ENCODE data around the gene SF3B3.
"Not testable (repeated sequence)": the region's sequence is repeated elsewhere in the genome, so short reads cannot be mapped to it uniquely, and the experiment has no call there.

Gene SF3B3

GRCh38 chr16:70569752-70570151 lies 46.1 kb downstream of the SF3B3 start:
- DNase-seq: no peak

- DNase-seq: no peak
Measured at GRCh38 chr16:70570967-70571570, 47.5 kb downstream of the SF3B3 start.

GRCh38 chr16:70571623-70572022 lies 48.0 kb downstream of the SF3B3 start:
- no peak for DNase-seq

DNA sequence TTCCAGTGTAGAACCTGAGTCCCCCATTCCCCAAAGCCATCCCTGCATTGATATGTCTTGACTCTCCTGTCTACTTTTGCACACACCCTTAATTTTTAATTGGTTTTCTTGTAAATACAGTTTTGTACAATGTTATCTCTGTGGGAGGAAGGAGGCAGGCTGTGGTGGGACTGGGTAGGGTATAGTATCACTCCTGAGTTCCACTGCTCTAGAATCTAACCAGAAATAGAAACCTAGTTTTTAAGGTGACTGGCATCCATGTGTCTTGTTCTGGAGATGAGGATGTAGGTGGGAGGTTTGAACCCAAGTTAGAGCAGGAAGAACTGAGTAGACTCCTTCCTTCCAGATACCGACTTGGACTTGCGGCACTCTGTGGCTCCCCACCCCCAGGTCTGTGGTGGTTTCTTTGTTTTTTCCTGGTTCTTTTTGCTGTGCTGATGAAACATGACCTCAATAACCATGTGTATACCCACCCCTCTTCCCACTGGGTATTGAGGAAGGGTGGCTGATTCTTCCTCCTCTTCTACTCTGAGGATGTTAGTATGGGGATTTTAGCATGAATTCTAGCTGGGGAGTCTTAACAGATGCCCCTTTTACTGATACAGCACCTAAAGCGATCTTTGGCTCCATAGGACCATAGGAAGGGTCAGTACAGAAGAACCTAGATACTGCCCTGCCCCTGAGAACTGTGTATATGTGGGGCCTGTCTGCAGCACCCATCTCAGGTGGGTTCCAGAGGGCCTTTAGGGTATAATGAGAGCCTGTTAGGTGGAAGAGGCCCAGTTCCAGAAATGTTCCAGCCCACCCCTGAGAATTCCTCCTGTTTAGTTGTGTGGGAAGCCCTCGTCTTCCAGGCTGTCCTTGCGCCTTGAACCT lies 48.7 kb downstream of the SF3B3 start:
- no peak for DNase-seq

GRCh38 chr16:70572926-70573270 lies 49.3 kb downstream of the SF3B3 start:
- DNase-seq: no peak

DNA sequence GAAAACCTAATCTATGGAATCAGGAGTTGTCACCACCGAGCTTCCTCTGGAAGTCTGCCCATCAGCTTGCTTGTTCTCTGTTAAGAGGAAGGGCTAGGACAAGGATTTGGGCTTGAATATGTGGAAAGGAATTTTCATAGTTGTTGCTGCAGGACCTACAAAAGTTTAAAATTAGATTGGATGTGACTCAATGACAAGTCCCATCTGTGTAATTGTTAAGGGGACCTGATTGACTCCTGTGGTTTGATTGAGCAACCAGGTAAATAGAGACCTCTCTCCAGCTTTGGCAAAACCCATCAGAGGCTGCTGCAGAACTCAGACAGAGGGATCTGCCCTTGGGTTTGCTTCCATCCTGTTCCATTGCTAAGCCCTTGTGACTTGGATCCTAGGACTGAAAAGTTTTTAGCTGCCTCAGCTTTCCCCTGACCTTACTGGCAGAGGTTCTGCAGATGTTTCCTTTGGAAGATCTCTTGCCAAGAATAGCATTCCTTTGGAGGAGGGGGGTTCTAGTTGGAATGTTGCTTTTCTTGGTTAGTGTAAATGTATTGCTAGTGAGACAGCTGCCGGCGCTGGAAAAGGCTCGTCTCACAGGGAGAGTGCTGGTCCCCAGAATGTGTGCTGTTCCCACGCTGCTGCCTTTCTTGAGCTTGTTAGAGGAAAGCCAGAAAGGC lies 50.0 kb downstream of the SF3B3 start:
- DNase-seq: no peak

DNA sequence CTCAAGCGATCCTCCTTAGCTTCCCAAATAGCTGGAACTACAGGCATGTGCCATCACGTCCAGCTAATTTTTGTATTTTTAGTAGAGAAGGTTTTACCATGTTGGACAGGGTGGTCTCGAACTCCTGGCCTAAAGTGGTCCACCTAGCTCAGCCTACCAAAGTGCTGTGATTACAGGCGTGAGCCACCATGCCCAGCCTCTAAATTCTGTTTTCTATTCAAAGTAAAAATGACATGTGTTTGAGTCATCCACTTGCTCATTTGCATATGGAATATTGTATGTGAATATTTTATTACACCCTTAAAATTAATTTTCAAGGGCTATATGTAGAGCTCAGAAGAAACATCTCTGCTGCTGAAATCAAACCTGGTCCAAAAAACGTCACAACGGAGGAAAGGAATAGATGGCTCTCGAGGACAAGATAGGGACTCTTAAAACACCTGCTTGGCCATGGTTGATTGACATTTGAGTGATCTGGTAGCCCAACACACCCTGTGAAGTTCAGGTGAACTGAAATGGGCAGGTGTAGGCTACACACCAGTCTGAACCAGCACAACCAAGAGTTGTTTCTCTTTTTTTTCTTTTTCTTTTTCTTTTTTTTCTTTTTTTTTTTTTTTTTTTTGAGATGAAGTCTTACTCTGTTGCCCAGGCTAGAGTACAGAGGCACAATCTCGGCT lies 51.1 kb downstream of the SF3B3 start:
- DNase-seq: no peak

- DNase-seq: no peak
Measured at GRCh38 chr16:70575376-70575775, 51.8 kb downstream of the SF3B3 start.

GRCh38 chr16:70576431-70577255 lies 53.0 kb downstream of the SF3B3 start:
- DNase-seq: peak; percentile 72

GRCh38 chr16:70577256-70577698 lies 53.7 kb downstream of the SF3B3 start:
- DNase-seq: no peak

GRCh38 chr16:70578035-70578434 lies 54.4 kb downstream of the SF3B3 start:
- no peak for DNase-seq

GRCh38 chr16:70579248-70579647 lies 55.6 kb downstream of the SF3B3 start:
- no peak for DNase-seq

GRCh38 chr16:70579648-70580630 lies 56.3 kb downstream of the SF3B3 start:
- no peak for DNase-seq

DNA sequence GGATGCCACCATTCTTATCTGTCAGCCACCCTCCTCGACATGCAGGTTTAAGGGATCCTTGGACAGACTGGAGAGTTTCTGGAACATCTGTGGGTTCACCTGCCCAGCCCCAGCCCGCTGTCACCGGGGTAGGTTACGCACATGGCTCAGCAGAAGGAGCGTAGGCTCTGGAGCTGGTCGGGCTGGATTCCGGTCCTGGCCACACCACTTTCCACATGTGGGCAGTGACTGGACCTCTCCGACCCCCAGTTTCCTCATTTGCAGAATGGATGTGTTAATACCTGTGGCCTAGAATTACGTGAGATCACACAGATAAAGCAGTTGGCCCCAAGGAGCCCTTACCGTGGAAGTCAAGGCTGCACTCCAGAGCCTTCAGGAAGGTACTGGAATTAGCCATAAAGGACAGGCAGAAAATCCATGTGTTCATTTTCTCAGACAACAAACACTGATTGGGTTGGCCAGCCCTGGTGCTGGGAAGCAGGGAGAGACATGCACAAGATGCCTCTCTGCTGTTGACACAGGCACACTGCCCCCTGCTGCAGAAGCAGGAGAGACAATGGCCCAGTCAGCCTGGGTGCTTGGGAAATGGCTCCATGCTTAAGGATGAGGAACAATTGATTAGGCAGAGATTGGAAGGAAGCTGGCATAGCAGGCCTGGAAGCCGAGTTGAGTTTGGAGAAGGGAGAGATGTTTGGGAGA lies 58.8 kb downstream of the SF3B3 start:
- DNase-seq: no peak

DNA sequence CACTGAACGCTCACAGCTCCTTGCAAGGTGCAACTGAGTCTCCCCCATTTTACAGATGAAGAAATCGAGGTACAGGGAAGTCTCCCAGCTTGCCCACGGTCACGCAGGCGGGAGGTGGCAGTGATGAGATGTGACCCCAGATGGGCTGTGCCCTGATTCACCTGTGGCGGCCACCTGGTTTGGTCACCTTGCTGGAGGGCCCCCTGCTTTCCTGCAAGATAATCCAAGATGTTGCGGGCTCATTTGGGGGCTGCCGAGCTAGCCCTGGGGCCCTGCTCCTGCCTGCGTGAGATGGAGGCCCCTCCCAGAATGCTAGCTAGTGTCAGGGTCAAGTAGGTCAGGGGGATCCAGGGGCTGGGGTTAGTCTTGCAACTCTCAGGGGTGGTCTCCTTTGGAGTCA lies 63.1 kb downstream of the SF3B3 start:
- DNase-seq: no peak

GRCh38 chr16:70588565-70588964 lies 64.9 kb downstream of the SF3B3 start:
- DNase-seq: no peak

GRCh38 chr16:70589416-70589815 lies 65.8 kb downstream of the SF3B3 start:
- DNase-seq: not testable (repeated sequence)

GRCh38 chr16:70589998-70590471 lies 66.4 kb downstream of the SF3B3 start:
- DNase-seq: no peak

DNA sequence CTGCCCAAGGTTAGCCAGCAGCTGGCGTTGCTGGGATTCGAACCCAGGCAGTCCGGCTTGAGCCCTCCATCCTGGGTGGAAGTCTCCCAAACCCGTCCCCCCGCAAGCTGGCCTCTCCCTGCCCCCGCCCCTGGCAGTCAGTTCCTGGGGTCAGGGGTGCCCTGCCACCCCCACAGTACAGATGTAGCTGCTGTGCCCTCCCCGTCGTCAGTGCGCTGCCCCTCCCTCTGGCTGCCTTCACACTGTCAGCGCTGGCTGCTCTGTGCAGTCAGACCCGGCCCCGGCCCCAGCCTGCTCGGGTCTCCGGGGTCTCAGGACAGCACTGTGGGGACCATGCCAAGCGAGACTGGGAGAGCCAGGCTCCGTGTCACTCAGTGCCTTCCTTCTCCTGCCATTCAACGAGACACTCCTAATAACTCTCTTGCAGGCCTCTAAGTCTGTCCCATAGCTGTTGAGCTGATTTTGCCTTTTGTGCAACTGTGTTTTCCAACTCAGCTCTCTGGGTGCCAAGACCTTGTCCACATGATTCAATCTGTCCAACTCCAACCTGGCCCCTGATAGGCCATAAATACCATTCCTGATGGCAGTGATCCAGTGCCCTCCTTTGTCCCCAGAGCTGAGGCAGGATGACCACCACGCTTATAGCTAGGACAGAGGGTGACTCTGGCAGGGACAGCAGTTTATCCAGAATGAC lies 67.3 kb downstream of the SF3B3 start:
- DNase-seq: no peak

DNA sequence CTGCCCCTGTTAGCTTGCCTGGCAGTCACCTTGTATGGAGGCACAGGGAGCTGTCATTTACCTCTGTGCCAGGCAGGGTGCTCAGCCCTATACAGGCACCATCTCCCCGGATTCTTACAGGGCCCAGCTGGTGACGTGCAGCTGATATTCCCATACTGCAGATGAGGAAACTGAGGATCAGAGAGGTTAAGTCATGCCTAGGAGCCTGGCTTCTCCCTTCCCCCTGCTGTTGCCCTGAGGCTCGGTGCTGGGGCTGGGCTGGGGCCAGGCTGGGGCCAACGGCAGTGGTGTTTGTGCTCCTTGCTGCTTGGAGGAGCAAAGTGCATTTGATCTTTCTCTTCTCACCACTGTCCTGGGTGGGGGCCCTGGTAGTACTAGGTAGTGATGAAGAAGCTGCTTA lies 68.0 kb downstream of the SF3B3 start:
- no peak for DNase-seq

All from suppressor macrophage treated with lipopolysaccharide for 4 hours (primary cell).